Panc1 (cell line): ENCODE results near the gene TNIP1. TPM values are rescaled to one million over a fixed set of nuclear protein-coding genes. Genes with fewer than 3 reads are reported as not detected.

ENCODE experiments used
- ATAC-seq: fragments of 200-7000 bp; cut with Tn5 transposase; 2 replicates; pipeline ENCODE4 v1.9.1; 2020; ENCODE audit warnings: mild to moderate bottlenecking, moderate library complexity
- BruUV-seq: library from RNA; stranded (reverse); fragments of 400-500 nt; replicated peaks from 2 replicates; lab custom pipeline; 2021; lab: Mats Ljungman, UMichigan
- CTCF ChIA-PET: fragments of 300-600 bp; sonication (Branson Sonifier 250); formaldehyde crosslinking; loops from one replicate; lab custom pipeline; 2022; ENCODE audit warnings: antibody characterized with exemption; lab: Charles Lee
- POLR2A ChIA-PET: fragments of 300-600 bp; sonication (Branson Sonifier 250); formaldehyde crosslinking; loops from one replicate; lab custom pipeline; 2022; ENCODE audit warnings: antibody characterized with exemption; lab: Charles Lee
- DNase-seq: peaks from one replicate; pipeline ENCODE4 v3.0.0-alpha.2; 2010; ENCODE audit warnings: low read depth, low spot score
- H3K27ac ChIP-seq: 2 replicates; pipeline ENCODE4 v1.5.1; 2011; ENCODE audit warnings: mild to moderate bottlenecking, low read length, inconsistent platforms
- H3K27me3 ChIP-seq: fragments of 200-500 bp; sonication (Bioruptor generic); 2 replicates; pipeline ENCODE4 v1.6.0; 2014; ENCODE audit warnings: low read length, inconsistent platforms; ENCODE audit not compliant: control insufficient read depth, insufficient read depth
- H3K36me3 ChIP-seq: fragments of 200-500 bp; sonication (Bioruptor generic); 2 replicates; pipeline ENCODE4 v1.5.1; 2014; ENCODE audit warnings: inconsistent platforms, mild to moderate bottlenecking, low read length, moderate library complexity; ENCODE audit not compliant: control insufficient read depth, insufficient read depth
- H3K4me1 ChIP-seq: 2 replicates; pipeline ENCODE4 v1.5.1; 2011; ENCODE audit warnings: inconsistent platforms, mild to moderate bottlenecking, low read length, moderate library complexity; ENCODE audit not compliant: control insufficient read depth, insufficient read depth
- H3K4me3 ChIP-seq, 2 experiments: 2 replicates each; pipeline ENCODE4 v1.5.1; 2011 to 2012; ENCODE audit warnings: low read depth in 2 of 2, low read length in 2 of 2, mild to moderate bottlenecking in 2 of 2, inconsistent platforms in 1 of 2, moderate library complexity in 1 of 2
- H3K9me3 ChIP-seq: fragments of 200-500 bp; sonication (Bioruptor generic); 2 replicates; pipeline ENCODE4 v1.5.1; 2014; ENCODE audit warnings: low read depth, mild to moderate bottlenecking, inconsistent platforms, low read length, moderate library complexity; ENCODE audit not compliant: control insufficient read depth, insufficient read depth
- POLR2AphosphoS5 ChIP-seq: IDR thresholded peaks from 2 replicates; pipeline ENCODE4 v1.6.1; 2012; ENCODE audit warnings: mild to moderate bottlenecking, low read depth, low read length, moderate library complexity
- SIN3A ChIP-seq: IDR thresholded peaks from 2 replicates; pipeline ENCODE4 v1.6.1; 2012; ENCODE audit warnings: low read depth, mild to moderate bottlenecking, low read length, moderate library complexity, borderline replicate concordance; ENCODE audit not compliant: insufficient read depth
- TCF7L2 ChIP-seq: IDR thresholded peaks from 2 replicates; pipeline ENCODE4 v1.6.1; 2011; ENCODE audit warnings: mild to moderate bottlenecking, low read depth, low read length, inconsistent platforms
- in situ Hi-C: cut with HindIII; loops from 2 replicates; pipeline ENCODE4 v1.10.0; 2016; ENCODE audit warnings: low sequenced_read_pairs, low pct_unique_long_range_greater_than_20kb
- intact Hi-C: fragments of 100-400 bp; cut with micrococcal nuclease; formaldehyde crosslinking; loops from one replicate; pipeline ENCODE4 v1.10.0; 2022; ENCODE audit not compliant: unreplicated experiment
- total RNA-seq: library from RNA; stranded (reverse); gene quantifications from one replicate; pipeline ENCODE4 v1.2.1, GENCODE V29; 2021; ENCODE audit not compliant: unreplicated experiment
- TF ChIP-seq, protein P1 (sequence below), 2 experiments: IDR thresholded peaks; 2 replicates each; pipeline ENCODE4 v1.6.1; 2011 to 2012; ENCODE audit warnings: low read depth in 2 of 2, control low read depth in 1 of 2, low read length in 1 of 2, mild to moderate bottlenecking in 1 of 2, moderate library complexity in 1 of 2; ENCODE audit not compliant: insufficient read depth in 1 of 2
- TF ChIP-seq, protein P2 (sequence below): fragments of 450-650 bp; IDR thresholded peaks from 2 replicates; pipeline ENCODE4 v1.5.1; 2017; ENCODE audit warnings: mild to moderate bottlenecking

The TNIP1 gene
- total RNA-seq, 1 experiment from 2014 or later = 81.9 TPM

DNA sequence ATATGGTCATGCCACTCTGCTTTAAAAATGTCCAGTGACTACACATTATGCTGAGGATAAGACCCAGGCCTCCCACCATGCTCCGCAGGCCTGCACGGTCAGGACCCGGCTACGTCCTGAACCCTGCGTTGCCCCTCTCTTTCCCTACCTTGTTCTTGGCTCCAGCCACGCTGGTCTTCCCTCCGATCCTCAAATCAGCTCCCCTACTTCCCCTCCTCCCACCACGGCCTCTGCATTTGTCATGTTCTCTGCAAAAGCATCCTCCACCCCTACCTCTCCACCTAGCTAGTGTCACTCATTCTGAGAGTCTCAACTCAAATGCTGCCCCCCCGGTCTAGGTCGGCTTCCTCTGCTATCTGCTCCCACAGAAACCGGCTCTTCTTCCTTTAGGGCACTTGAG lies 49.3 kb downstream of the TNIP1 start:
- BruUV-seq = no TSS peak
- ChIA-PET POLR2A (no interaction called here), CTCF (no interaction called here)
- Histone ChIP-seq H3K4me1 (no peaks in the 10 kb centered on the region), H3K9me3 (no peaks in the 10 kb centered on the region), H3K27me3 (no peaks in the 10 kb centered on the region), H3K4me3 (no peak overlapping the region), H3K27ac (no peak overlapping the region), H3K36me3 (no peaks in the 10 kb centered on the region; the same call in 1 of the 2 replicates)
- no peak for ATAC-seq
- in situ Hi-C loops = no loop called here
- DNase-seq = no peak
- TF ChIP-seq SIN3A (no peak), TCF7L2 (no peak), POLR2AphosphoS5 (no peak)
- TF ChIP-seq, protein P1, sequence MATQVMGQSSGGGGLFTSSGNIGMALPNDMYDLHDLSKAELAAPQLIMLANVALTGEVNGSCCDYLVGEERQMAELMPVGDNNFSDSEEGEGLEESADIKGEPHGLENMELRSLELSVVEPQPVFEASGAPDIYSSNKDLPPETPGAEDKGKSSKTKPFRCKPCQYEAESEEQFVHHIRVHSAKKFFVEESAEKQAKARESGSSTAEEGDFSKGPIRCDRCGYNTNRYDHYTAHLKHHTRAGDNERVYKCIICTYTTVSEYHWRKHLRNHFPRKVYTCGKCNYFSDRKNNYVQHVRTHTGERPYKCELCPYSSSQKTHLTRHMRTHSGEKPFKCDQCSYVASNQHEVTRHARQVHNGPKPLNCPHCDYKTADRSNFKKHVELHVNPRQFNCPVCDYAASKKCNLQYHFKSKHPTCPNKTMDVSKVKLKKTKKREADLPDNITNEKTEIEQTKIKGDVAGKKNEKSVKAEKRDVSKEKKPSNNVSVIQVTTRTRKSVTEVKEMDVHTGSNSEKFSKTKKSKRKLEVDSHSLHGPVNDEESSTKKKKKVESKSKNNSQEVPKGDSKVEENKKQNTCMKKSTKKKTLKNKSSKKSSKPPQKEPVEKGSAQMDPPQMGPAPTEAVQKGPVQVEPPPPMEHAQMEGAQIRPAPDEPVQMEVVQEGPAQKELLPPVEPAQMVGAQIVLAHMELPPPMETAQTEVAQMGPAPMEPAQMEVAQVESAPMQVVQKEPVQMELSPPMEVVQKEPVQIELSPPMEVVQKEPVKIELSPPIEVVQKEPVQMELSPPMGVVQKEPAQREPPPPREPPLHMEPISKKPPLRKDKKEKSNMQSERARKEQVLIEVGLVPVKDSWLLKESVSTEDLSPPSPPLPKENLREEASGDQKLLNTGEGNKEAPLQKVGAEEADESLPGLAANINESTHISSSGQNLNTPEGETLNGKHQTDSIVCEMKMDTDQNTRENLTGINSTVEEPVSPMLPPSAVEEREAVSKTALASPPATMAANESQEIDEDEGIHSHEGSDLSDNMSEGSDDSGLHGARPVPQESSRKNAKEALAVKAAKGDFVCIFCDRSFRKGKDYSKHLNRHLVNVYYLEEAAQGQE (IDR thresholded peaks at IDR 0.05; ENCODE audit: insufficient read depth in 1 of 2, low read depth in 2 of 2, low read length in 1 of 2) = no peak
- TF ChIP-seq, protein P2, sequence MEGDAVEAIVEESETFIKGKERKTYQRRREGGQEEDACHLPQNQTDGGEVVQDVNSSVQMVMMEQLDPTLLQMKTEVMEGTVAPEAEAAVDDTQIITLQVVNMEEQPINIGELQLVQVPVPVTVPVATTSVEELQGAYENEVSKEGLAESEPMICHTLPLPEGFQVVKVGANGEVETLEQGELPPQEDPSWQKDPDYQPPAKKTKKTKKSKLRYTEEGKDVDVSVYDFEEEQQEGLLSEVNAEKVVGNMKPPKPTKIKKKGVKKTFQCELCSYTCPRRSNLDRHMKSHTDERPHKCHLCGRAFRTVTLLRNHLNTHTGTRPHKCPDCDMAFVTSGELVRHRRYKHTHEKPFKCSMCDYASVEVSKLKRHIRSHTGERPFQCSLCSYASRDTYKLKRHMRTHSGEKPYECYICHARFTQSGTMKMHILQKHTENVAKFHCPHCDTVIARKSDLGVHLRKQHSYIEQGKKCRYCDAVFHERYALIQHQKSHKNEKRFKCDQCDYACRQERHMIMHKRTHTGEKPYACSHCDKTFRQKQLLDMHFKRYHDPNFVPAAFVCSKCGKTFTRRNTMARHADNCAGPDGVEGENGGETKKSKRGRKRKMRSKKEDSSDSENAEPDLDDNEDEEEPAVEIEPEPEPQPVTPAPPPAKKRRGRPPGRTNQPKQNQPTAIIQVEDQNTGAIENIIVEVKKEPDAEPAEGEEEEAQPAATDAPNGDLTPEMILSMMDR = no peak
- intact Hi-C loops = no loop called here

DNA sequence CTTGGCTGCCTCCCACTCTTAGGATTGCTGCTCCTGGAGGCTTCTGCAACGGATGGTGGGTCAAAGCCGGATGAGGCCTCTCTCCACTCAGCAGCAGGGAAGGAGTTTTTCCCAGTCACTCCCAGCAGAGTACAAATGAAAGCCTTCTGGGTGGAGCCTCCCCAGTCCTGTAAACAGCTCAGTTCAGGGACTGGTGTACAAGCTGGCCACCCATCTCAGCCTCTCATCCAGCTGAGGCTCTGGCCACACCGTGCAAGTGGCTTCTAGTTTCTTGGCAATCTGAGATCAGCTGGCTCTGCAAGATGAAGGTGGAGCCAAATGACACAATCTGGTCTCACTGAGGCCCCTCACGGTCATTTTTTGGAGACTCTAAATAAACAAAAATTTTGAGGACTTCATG lies 50.5 kb downstream of the TNIP1 start:
- intact Hi-C loops = no loop called here
- TF ChIP-seq, protein P2 = no peak
- TF ChIP-seq POLR2AphosphoS5 (no peak), TCF7L2 (no peak), SIN3A (no peak)
- TF ChIP-seq, protein P1 (IDR thresholded peaks at IDR 0.05; ENCODE audit: insufficient read depth in 1 of 2, low read depth in 2 of 2, low read length in 1 of 2) = no peak

More for the DNA sequence above, 50.5 kb downstream of the TNIP1 start:
- H3K4me1 ChIP-seq = no peaks in the 10 kb centered on the region
- H3K9me3 ChIP-seq = no peaks in the 10 kb centered on the region
- no peak for ATAC-seq
- H3K36me3 ChIP-seq = no peaks in the 10 kb centered on the region; the same call in 1 of the 2 replicates
- H3K27me3 ChIP-seq = no peaks in the 10 kb centered on the region
- ChIA-PET CTCF (no interaction called here), POLR2A (no interaction called here)
- in situ Hi-C loops = no loop called here
- no peak overlapping the region for H3K4me3 ChIP-seq
- no peak for DNase-seq
- no peak overlapping the region for H3K27ac ChIP-seq
- no TSS peak for BruUV-seq
